Neural crest cell (in vitro differentiated cells): Measurements from ENCODE around the gene EML1. TPM values are rescaled to one million over a fixed set of nuclear protein-coding genes. Genes with fewer than 3 reads are reported as not detected.
A peak's percentile ranks its signal among the peaks of the same experiment; 100 is the strongest.

ENCODE experiments used
- DNase-seq: peaks from one replicate; pipeline ENCODE4 v3.0.0; 2021; ENCODE audit warnings: low read depth, mixed read lengths, low spot score
- H3K27ac Mint-ChIP-seq: one replicate; pipeline ENCODE4 v1.8.0; 2021; ENCODE audit warnings: mild to moderate bottlenecking, mixed read lengths; ENCODE audit not compliant: unreplicated experiment
- H3K27me3 Mint-ChIP-seq: 2 replicates; pipeline ENCODE4 v1.8.0; 2021; ENCODE audit warnings: low read depth, mild to moderate bottlenecking, mixed read lengths
- H3K36me3 Mint-ChIP-seq: 2 replicates; pipeline ENCODE4 v1.8.0; 2021; ENCODE audit warnings: low read depth, mild to moderate bottlenecking, mixed read lengths
- H3K4me1 Mint-ChIP-seq: 2 replicates; pipeline ENCODE4 v1.8.0; 2021; ENCODE audit warnings: mixed read lengths
- H3K4me3 Mint-ChIP-seq: one replicate; pipeline ENCODE4 v1.8.0; 2021; ENCODE audit warnings: mild to moderate bottlenecking, mixed read lengths
- H3K9me3 Mint-ChIP-seq: 2 replicates; pipeline ENCODE4 v1.8.0; 2021; ENCODE audit warnings: mixed read lengths
- CTCF ChIP-seq: fragments of 200-600 bp; sonication (generic); conservative IDR thresholded peaks from 2 replicates; pipeline ENCODE4 v1.5.0; 2021; ENCODE audit warnings: antibody characterized with exemption, mild to moderate bottlenecking
- total RNA-seq: library from RNA; stranded (reverse); gene quantifications from 2 replicates; pipeline ENCODE4 v1.2.1, GENCODE V29; 2021

The EML1 gene
- total RNA-seq, 1 donor from 2014 or later: 40.1 TPM

GRCh38 chr14:99981806-99982205 lies 188.6 kb downstream of the EML1 start:
- H3K27me3 Mint-ChIP-seq: no peaks in the 10 kb centered on the region
- H3K9me3 Mint-ChIP-seq: peaks cover 8% of the 10 kb centered on the region
- DNase-seq: no peak
- peaks cover 10% of the 10 kb centered on the region for H3K36me3 Mint-ChIP-seq
- no peak overlapping the region for H3K27ac Mint-ChIP-seq
- H3K4me1 Mint-ChIP-seq: peaks cover 19% of the 10 kb centered on the region
- no peak for TF ChIP-seq CTCF
- no peak overlapping the region for H3K4me3 Mint-ChIP-seq

- DNase-seq: peak; percentile 69
- TF ChIP-seq CTCF: peak; percentile 92
- H3K4me3 Mint-ChIP-seq: peak overlapping the region; percentile 4
These were observed 189.5 kb downstream of the EML1 start for GRCh38 chr14:99982537-99983250.

GRCh38 chr14:99983251-99984015 lies 190.2 kb downstream of the EML1 start:
- TF ChIP-seq CTCF: no peak
- no peaks in the 10 kb centered on the region for H3K27me3 Mint-ChIP-seq
- DNase-seq: no peak
- no peak overlapping the region for H3K4me3 Mint-ChIP-seq
- no peak overlapping the region for H3K27ac Mint-ChIP-seq
- H3K9me3 Mint-ChIP-seq: peaks cover 9% of the 10 kb centered on the region
- peaks cover 8% of the 10 kb centered on the region for H3K36me3 Mint-ChIP-seq
- H3K4me1 Mint-ChIP-seq: peaks cover 18% of the 10 kb centered on the region

More at GRCh38 chr14:99982537-99983250, 189.5 kb downstream of the EML1 start:
- Mint-ChIP-seq H3K36me3 (peaks cover 8% of the 10 kb centered on the region), H3K9me3 (peaks cover 7% of the 10 kb centered on the region), H3K27me3 (no peaks in the 10 kb centered on the region), H3K4me1 (peaks cover 18% of the 10 kb centered on the region), H3K27ac (no peak overlapping the region)

GRCh38 chr14:99984036-99984435 lies 190.8 kb downstream of the EML1 start:
- H3K27me3 Mint-ChIP-seq: no peaks in the 10 kb centered on the region
- H3K27ac Mint-ChIP-seq: no peak overlapping the region
- no peak for TF ChIP-seq CTCF
- peaks cover 8% of the 10 kb centered on the region for H3K36me3 Mint-ChIP-seq
- DNase-seq: no peak
- H3K9me3 Mint-ChIP-seq: peaks cover 9% of the 10 kb centered on the region
- H3K4me1 Mint-ChIP-seq: peaks cover 18% of the 10 kb centered on the region
- no peak overlapping the region for H3K4me3 Mint-ChIP-seq

- Mint-ChIP-seq H3K9me3 (peaks cover 9% of the 10 kb centered on the region), H3K27ac (no peak overlapping the region), H3K4me3 (no peak overlapping the region), H3K4me1 (peaks cover 18% of the 10 kb centered on the region), H3K36me3 (peaks cover 11% of the 10 kb centered on the region), H3K27me3 (no peaks in the 10 kb centered on the region)
- no peak for DNase-seq
- no peak for TF ChIP-seq CTCF
These were observed 193.2 kb downstream of the EML1 start for GRCh38 chr14:99986396-99986795.
